Fibroblast of skin of abdomen (primary cell): Measurements from ENCODE around the gene TUBGCP6. TPM values are rescaled to one million over a fixed set of nuclear protein-coding genes. Genes with fewer than 3 reads are reported as not detected.
A peak's percentile ranks its signal among the peaks of the same experiment; 100 is the strongest.

Source experiments
- DNase-seq: peaks from one replicate; pipeline ENCODE4 v3.0.0-alpha.2; 2013
- polyA plus RNA-seq, 2 experiments: library from polyadenylated mRNA; unstranded; fragments of 120-200 nt; gene quantifications; one replicate each; pipeline ENCODE4 v1.2.1, GENCODE V29; 2013; ENCODE audit not compliant: insufficient read length in 2 of 2

TUBGCP6 gene
- 18.4 TPM for polyA plus RNA-seq (2013, experiment 1 of 2; ENCODE audit: insufficient read length)
- polyA plus RNA-seq (2013, experiment 2 of 2; ENCODE audit: insufficient read length) = 19.9 TPM

GRCh38 chr22:50244420-50245213, at the start of gene TUBGCP6:
TSS of gene TUBGCP6 (minus strand) at chr22:50245023. CDS start at chr22:50244459, 564 bp downstream.
- DNase-seq = peak; percentile 91

GRCh38 chr22:50294319-50294656, 49.5 kb upstream of the TUBGCP6 start:
- no peak for DNase-seq

DNA sequence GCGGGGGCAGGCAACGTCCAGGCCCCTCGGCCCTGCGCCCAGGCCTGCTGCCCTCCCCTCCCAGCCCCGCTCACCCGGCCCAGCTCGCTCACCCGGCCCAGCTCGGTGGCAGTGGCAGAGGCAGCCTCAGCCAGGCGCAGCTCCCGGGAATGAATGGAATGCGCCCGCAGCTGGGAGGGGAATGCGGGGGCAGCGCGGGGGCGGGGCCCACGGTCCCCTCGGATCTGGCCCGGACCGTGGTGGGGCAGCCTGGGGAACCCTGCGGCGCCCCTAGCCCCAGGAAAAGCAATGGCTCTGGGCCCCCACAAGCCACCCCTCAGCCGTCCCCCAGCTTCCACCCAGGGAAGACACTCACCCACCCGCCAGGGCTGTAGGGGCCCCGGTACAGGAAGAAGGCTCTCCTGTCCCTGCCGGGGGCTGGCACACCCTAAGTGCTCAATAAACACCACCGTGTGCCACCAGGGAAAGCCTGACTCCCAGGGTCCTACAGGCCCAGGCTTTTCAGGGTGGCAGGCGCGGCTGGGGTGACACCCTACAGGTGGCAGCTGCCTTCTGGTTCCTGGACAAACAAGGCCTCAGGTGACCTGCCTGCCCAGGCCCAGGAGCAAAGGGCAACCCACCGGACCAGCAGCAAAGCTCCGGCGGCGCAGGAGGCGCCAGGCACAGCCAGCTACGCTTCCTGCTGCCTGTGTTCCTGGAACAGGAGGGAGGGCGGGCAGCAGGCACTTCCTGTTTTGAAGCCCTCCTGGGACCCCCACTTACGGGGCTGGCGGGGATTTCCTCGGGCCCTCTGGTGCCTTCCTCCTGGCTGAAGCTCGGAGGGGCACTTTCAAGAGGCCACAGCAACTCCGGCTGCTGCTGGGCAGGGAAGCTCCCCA, 48.9 kb upstream of the TUBGCP6 start:
- DNase-seq = peak; percentile 79

DNA sequence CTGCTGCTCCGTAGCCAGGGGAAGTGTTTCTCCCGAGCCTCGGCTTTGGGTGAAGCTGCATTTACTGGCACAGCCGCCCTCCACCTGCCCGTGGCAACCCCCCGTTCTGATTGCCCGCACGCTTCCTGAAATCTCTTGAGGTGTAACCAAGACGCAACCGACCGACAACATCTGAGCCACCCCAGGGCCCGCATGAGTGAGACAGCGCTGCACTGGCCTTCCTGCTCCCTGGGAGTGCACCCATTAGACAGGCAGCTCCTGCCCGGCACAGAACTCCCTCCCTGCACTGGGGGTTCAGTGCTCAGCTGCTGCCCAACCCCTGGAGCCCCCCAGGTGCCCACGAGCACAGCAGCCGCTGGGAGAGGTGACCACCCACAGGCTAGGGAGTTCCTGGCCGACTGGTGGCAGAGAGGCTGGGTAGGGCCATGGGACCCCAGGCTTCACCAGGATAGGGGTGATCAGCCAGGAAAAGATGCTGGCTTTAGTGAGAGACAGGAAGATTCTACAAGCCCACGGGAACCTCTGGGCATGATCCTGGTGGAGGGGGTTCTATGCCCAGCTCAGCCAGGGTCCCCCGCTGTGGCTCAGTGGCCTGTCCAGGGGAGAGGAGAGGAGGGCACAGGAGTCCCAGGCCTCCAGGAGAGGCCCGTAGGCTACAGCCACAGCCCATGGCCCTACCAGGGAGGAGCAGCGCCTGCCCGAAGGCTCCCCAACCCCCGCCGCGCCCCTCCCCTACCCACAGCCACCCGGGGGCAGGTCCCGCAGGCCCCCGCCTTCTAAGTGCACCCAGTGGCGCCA, 48.0 kb upstream of the TUBGCP6 start:
- no peak for DNase-seq

DNA sequence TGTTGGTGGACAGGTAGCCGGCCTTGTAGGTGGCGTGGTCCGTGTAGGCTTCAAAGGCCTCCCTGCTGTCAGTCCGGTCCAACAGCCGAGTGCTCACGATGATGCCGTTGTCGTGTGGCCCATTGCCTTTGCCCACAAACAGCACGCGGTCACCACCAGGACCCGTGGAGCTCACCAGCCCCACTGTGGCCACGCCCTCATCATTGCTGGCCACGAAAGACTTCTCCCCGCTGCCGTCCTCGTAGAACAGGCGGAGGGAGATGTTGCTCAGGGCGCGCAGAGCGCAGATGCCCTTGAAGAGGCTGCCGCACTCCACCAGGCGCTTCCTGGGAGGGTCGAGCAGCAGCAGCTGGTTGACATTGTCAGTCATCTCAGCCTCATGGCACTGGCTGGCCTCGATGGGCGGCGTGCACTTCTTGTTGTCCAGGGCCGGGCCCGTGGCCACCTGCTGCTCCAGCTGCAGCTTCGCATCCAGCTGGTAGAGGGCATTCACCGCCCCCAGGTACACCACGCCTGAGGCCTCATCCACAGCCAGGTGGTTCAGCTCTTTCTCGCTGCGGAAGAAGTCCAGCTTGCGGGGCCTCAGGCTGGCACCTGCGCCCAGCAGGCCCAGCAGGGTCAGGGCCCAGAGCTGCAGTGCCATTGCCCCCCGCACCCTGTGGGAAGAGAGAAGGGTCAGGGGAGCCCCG, 45.3 kb upstream of the TUBGCP6 start:
- no peak for DNase-seq

DNA sequence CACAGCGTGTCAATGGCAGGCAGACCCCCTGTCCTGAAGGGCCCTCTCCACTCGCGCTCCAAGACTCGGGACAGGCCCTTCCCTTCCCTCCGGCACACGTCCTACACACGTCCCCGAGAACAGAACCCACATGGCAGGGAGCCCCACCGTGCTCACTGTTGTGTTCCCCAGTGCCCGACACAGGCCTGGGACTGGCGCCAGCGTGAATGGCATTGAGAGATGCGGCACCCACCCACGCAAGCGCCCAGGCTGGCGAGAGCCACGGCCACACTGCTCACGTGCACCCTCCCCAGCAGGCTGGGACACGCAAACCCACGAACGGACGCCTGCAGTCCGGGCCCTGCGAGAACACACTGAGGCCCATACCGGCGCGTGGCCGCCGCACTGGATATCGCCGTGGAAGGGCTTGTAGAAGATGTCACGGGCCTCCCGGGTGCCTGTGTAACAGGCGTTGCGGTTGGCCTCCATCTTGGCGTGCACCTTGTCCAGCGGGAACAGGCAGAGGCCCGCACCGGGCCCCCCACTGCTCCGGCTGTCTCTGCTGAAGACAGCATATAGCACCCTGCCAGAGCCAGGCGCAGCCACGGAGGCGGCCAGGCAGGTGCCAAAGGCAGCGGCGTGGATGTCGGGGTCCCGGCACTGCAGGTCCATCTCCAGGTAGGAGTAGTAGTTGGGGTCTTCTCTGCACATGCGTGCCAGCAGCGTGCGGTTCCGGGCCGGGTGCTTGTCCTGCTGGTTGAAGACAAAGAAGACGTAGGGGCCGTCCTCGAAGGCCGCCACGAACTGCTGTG, 44.5 kb upstream of the TUBGCP6 start:
- DNase-seq = no peak

GRCh38 chr22:50287731-50288130, 42.9 kb upstream of the TUBGCP6 start:
- DNase-seq = no peak

- DNase-seq = no peak
Observed at GRCh38 chr22:50286701-50287318, 42.0 kb upstream of the TUBGCP6 start.

GRCh38 chr22:50286275-50286674, 41.5 kb upstream of the TUBGCP6 start:
- no peak for DNase-seq

- DNase-seq = no peak
Observed at GRCh38 chr22:50285568-50286229, 40.9 kb upstream of the TUBGCP6 start.

GRCh38 chr22:50284479-50284878, 39.7 kb upstream of the TUBGCP6 start:
- DNase-seq = no peak

DNA sequence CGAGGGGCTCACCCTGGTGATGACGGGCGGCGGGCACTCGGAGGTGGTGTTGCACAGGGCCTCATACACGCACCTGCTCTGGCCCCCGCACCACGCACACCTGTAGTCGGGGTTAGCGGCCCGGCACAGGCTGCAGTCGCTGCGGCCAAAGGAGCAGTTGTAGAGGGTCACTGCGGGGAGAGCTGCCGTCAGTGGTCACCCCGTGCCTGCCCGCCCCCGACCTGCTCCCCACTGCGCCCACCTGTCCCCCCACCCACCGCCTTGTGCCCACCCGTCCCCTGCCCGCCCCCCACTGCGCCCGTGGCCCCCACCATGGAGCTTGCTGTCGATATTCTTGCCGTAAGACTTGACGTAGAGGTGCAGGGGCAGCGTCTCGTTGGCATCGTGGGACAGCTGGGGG, 39.0 kb upstream of the TUBGCP6 start:
- DNase-seq = no peak

GRCh38 chr22:50282361-50283155, 37.7 kb upstream of the TUBGCP6 start:
- peak; percentile 68 for DNase-seq

GRCh38 chr22:50281957-50282356, 37.1 kb upstream of the TUBGCP6 start:
- DNase-seq = no peak

- no peak for DNase-seq
Observed at GRCh38 chr22:50281384-50281760, 36.5 kb upstream of the TUBGCP6 start.

GRCh38 chr22:50280708-50281383, 36.0 kb upstream of the TUBGCP6 start:
- DNase-seq = no peak

- no peak for DNase-seq
Observed at GRCh38 chr22:50280022-50280707, 35.3 kb upstream of the TUBGCP6 start.

- no peak for DNase-seq
Observed at GRCh38 chr22:50278956-50279619, 34.3 kb upstream of the TUBGCP6 start.
